ENCODE results near the gene DNAJC12.

DNAJC12 gene

DNA sequence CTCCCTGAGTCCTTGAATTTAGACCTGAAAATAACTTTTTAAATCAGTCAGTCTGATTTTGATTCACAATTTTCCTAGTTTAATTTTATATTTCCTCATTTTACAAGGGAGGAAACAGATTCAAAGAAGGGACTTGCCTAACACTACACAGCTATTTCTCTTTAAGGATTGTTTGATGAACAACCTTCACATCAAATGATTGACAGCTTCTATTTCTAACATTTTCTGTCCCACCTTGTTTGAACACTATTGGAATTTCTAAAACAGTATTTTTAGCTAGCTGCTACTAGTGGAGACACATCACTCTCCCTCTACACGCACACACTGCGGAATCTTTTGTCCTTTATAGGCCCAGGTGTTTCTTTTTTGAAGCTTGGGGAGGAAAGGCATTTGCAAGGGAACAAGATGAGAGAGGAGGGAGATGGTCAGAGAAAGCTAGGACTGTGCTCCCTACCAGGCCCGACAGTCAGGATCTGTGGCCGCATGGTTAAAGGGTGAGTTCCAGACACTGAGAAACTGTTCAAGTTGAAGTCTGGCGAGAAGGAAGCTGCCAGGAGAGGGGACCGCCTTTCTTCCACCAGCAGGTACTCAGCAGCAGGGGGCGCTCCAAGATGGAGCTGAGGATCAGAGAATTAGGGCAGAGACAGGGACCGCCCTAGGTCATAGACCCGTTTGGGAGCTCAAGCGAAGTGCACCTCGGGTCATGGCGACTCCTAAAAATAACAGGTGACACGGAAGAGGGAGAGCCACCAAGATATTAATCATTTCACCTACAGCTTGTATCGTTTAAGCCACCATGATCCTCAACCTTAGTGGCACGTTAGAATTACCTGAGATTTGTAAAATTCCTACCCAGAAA is 49.7 kb downstream of the DNAJC12 start:
- Histone ChIP-seq H3K36me3 (replicated peaks; ENCODE audit: insufficient read depth, low read length) (no peaks in the 10 kb centered on the region), H3K27me3 (replicated peaks; ENCODE audit: insufficient read depth, low read length) (no peaks in the 10 kb centered on the region), H3K4me3 (ENCODE audit: low read length) (peak overlapping the region; percentile 35; the same call in 1 of the 2 replicates), H3K9me3 (replicated peaks; ENCODE audit: insufficient read depth, low read length) (no peaks in the 10 kb centered on the region), H3K9ac (ENCODE audit: low read length) (no peak overlapping the region), H3K4me1 (ENCODE audit: low read length) (peaks cover 5% of the 10 kb centered on the region), H4K20me1 (ENCODE audit: insufficient read depth, low read length) (no peaks in the 10 kb centered on the region), H2AFZ (ENCODE audit: low read length) (peak overlapping the region; percentile 75), H3F3A (ENCODE audit: insufficient read depth, low read length) (no peaks in the 10 kb centered on the region), H3K79me2 (ENCODE audit: low read length) (no peaks in the 10 kb centered on the region), H3K27ac (ENCODE audit: low read length) (no peak overlapping the region), H3K9me2 (replicated peaks; ENCODE audit: insufficient read depth, low read length) (no peaks in the 10 kb centered on the region), H3K4me2 (ENCODE audit: low read depth, low read length) (peak overlapping the region; percentile 55; the same call in 1 of the 2 replicates)
- no peak for TF ChIP-seq EZH2 (optimal IDR thresholded peaks at IDR 0.05; ENCODE audit: low read depth, low read length)
- TF ChIP-seq, protein P1, sequence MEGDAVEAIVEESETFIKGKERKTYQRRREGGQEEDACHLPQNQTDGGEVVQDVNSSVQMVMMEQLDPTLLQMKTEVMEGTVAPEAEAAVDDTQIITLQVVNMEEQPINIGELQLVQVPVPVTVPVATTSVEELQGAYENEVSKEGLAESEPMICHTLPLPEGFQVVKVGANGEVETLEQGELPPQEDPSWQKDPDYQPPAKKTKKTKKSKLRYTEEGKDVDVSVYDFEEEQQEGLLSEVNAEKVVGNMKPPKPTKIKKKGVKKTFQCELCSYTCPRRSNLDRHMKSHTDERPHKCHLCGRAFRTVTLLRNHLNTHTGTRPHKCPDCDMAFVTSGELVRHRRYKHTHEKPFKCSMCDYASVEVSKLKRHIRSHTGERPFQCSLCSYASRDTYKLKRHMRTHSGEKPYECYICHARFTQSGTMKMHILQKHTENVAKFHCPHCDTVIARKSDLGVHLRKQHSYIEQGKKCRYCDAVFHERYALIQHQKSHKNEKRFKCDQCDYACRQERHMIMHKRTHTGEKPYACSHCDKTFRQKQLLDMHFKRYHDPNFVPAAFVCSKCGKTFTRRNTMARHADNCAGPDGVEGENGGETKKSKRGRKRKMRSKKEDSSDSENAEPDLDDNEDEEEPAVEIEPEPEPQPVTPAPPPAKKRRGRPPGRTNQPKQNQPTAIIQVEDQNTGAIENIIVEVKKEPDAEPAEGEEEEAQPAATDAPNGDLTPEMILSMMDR (IDR thresholded peaks at IDR 0.05; ENCODE audit: low read length) = peak; percentile 86
- TF ChIP-seq EZH2phosphoT487 (IDR thresholded peaks at IDR 0.05; ENCODE audit: low read length) = no peak
- DNase-seq = peak; percentile 66

DNA sequence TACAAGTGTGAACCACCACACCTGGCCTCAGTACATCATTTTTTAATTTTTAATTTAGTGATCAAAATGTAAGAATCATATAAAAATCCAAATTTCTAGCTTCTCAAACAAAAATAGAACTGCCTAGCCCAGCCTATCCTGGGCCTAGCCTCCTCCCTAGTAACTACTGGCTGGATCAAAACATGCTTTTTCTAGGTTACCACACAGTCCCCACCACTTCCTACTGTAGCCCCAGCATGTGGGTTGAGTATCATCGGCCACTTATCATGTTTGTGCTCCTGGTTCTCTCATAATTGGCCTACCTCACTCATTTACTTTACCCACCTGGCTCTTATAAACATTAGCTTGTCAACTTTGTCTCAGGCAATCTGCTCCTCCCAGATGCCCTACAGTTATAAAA is 52.9 kb downstream of the DNAJC12 start:
- no peak overlapping the region for H3K9ac ChIP-seq (ENCODE audit: low read length)
- H4K20me1 ChIP-seq (ENCODE audit: insufficient read depth, low read length) = no peaks in the 10 kb centered on the region
- peaks cover 14% of the 10 kb centered on the region for H3F3A ChIP-seq (ENCODE audit: insufficient read depth, low read length)
- no peaks in the 10 kb centered on the region for H3K36me3 ChIP-seq (replicated peaks; ENCODE audit: insufficient read depth, low read length)
- H3K27me3 ChIP-seq (replicated peaks; ENCODE audit: insufficient read depth, low read length) = no peaks in the 10 kb centered on the region
- TF ChIP-seq, protein P1 (IDR thresholded peaks at IDR 0.05; ENCODE audit: low read length) = no peak
- TF ChIP-seq EZH2 (optimal IDR thresholded peaks at IDR 0.05; ENCODE audit: low read depth, low read length) = no peak
- no peak for TF ChIP-seq EZH2phosphoT487 (IDR thresholded peaks at IDR 0.05; ENCODE audit: low read length)
- H3K4me3 ChIP-seq (ENCODE audit: low read length) = no peak overlapping the region
- no peak for DNase-seq
- H3K9me3 ChIP-seq (replicated peaks; ENCODE audit: insufficient read depth, low read length) = no peaks in the 10 kb centered on the region
- H3K4me1 ChIP-seq (ENCODE audit: low read length) = peaks cover 20% of the 10 kb centered on the region
- no peaks in the 10 kb centered on the region for H3K79me2 ChIP-seq (ENCODE audit: low read length)
- no peak overlapping the region for H2AFZ ChIP-seq (ENCODE audit: low read length)
- H3K27ac ChIP-seq (ENCODE audit: low read length) = no peak overlapping the region
- H3K9me2 ChIP-seq (replicated peaks; ENCODE audit: insufficient read depth, low read length) = no peaks in the 10 kb centered on the region
- H3K4me2 ChIP-seq (ENCODE audit: low read depth, low read length) = no peak overlapping the region

DNA sequence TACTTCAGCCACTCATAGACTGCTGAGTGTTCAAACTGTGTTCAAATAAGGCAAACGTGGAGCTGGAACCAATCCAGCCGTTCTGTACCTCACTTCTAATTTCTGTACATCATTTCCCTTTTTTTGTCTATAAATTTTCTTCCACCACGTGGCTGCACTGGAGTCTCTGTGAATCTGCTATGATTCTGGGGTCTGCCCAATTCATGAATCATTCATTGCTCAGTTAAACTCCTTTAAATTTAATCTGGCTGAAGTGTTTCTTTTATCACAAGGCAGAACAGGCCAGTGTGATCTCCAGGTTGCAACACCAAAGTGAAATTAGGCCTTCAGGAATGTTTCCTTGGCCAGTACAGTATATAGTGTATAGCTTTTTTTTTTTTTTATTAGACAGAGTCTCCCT is 53.5 kb downstream of the DNAJC12 start:
- Histone ChIP-seq H3K4me3 (ENCODE audit: low read length) (no peak overlapping the region), H3K27ac (ENCODE audit: low read length) (no peak overlapping the region), H3K27me3 (replicated peaks; ENCODE audit: insufficient read depth, low read length) (no peaks in the 10 kb centered on the region), H3K79me2 (ENCODE audit: low read length) (no peaks in the 10 kb centered on the region), H3K4me1 (ENCODE audit: low read length) (peaks cover 20% of the 10 kb centered on the region), H3K36me3 (replicated peaks; ENCODE audit: insufficient read depth, low read length) (no peaks in the 10 kb centered on the region), H3F3A (ENCODE audit: insufficient read depth, low read length) (peaks cover 14% of the 10 kb centered on the region), H3K9me2 (replicated peaks; ENCODE audit: insufficient read depth, low read length) (no peaks in the 10 kb centered on the region), H3K4me2 (ENCODE audit: low read depth, low read length) (no peak overlapping the region), H2AFZ (ENCODE audit: low read length) (no peak overlapping the region), H3K9ac (ENCODE audit: low read length) (no peak overlapping the region), H3K9me3 (replicated peaks; ENCODE audit: insufficient read depth, low read length) (no peaks in the 10 kb centered on the region), H4K20me1 (ENCODE audit: insufficient read depth, low read length) (no peaks in the 10 kb centered on the region)
- DNase-seq = no peak
- TF ChIP-seq, protein P1 (IDR thresholded peaks at IDR 0.05; ENCODE audit: low read length) = no peak
- no peak for TF ChIP-seq EZH2phosphoT487 (IDR thresholded peaks at IDR 0.05; ENCODE audit: low read length)
- TF ChIP-seq EZH2 (optimal IDR thresholded peaks at IDR 0.05; ENCODE audit: low read depth, low read length) = no peak
